H9 (cell line): Measurements from ENCODE around the gene CRIP2. TPM values are rescaled to one million over a fixed set of nuclear protein-coding genes. Genes with fewer than 3 reads are reported as not detected.

Experiments
- DNase-seq: peaks from one replicate; pipeline ENCODE4 v3.0.0-alpha.2; 2017
- H2AFZ ChIP-seq: one replicate; pipeline ENCODE4 v1.6.1; 2013; ENCODE audit warnings: mild to moderate bottlenecking, low read length, control low read depth, moderate library complexity
- H2AK5ac ChIP-seq: 2 replicates; pipeline ENCODE4 v1.6.1; 2013; ENCODE audit warnings: low read length, control low read depth, mixed read lengths; ENCODE audit not compliant: insufficient read length
- H2BK120ac ChIP-seq: one replicate; pipeline ENCODE4 v1.6.1; 2013; ENCODE audit warnings: low read depth, mild to moderate bottlenecking, low read length, control low read depth, inconsistent platforms; ENCODE audit not compliant: poor library complexity, severe bottlenecking
- H2BK12ac ChIP-seq: 2 replicates; pipeline ENCODE4 v1.6.1; 2013; ENCODE audit warnings: low read length, control low read depth, mixed read lengths, low read depth; ENCODE audit not compliant: insufficient read length
- H2BK15ac ChIP-seq: 2 replicates; pipeline ENCODE4 v1.6.1; 2013; ENCODE audit warnings: low read depth, low read length, control low read depth
- H2BK20ac ChIP-seq: one replicate; pipeline ENCODE4 v1.6.1; 2013; ENCODE audit warnings: low read depth, mild to moderate bottlenecking, low read length, control low read depth, inconsistent platforms; ENCODE audit not compliant: poor library complexity, severe bottlenecking
- H2BK5ac ChIP-seq: 2 replicates; pipeline ENCODE4 v1.6.1; 2013; ENCODE audit warnings: low read length, control low read depth, mixed read lengths; ENCODE audit not compliant: insufficient read length
- H3K14ac ChIP-seq: 2 replicates; pipeline ENCODE4 v1.6.1; 2013; ENCODE audit warnings: low read length, control low read depth; ENCODE audit not compliant: insufficient read depth
- H3K18ac ChIP-seq: 2 replicates; pipeline ENCODE4 v1.6.1; 2013; ENCODE audit warnings: low read depth, mild to moderate bottlenecking, mixed read lengths, low read length, control low read depth; ENCODE audit not compliant: insufficient read length
- H3K23ac ChIP-seq: 2 replicates; pipeline ENCODE4 v1.6.1; 2013; ENCODE audit warnings: low read length, control low read depth, mixed read lengths, low read depth; ENCODE audit not compliant: insufficient read length
- H3K23me2 ChIP-seq: 2 replicates; pipeline ENCODE4 v1.6.1; 2013; ENCODE audit warnings: low read depth, mild to moderate bottlenecking, mixed read lengths, low read length, control low read depth; ENCODE audit not compliant: insufficient read length, poor library complexity, severe bottlenecking
- H3K27ac ChIP-seq: 2 replicates; pipeline ENCODE4 v1.5.1; 2013; ENCODE audit warnings: low read length, control low read depth, mixed read lengths, low read depth; ENCODE audit not compliant: insufficient read length
- H3K27me3 ChIP-seq: 2 replicates; pipeline ENCODE4 v1.6.1; 2013; ENCODE audit warnings: low read length, control low read depth, inconsistent platforms; ENCODE audit not compliant: insufficient read depth
- H3K4ac ChIP-seq: 2 replicates; pipeline ENCODE4 v1.6.1; 2013; ENCODE audit warnings: low read depth, mild to moderate bottlenecking, control low read depth, inconsistent platforms, low read length, moderate library complexity
- H3K4me1 ChIP-seq: 2 replicates; pipeline ENCODE4 v1.6.1; 2013; ENCODE audit warnings: low read length, control low read depth, inconsistent platforms; ENCODE audit not compliant: insufficient read depth
- H3K4me2 ChIP-seq: 2 replicates; pipeline ENCODE4 v1.6.1; 2013; ENCODE audit warnings: low read length, control low read depth, mixed read lengths; ENCODE audit not compliant: insufficient read length, insufficient read depth
- H3K56ac ChIP-seq: 2 replicates; pipeline ENCODE4 v1.6.1; 2013; ENCODE audit warnings: low read depth, mild to moderate bottlenecking, mixed read lengths, low read length, control low read depth; ENCODE audit not compliant: insufficient read length
- H3K79me1 ChIP-seq: 2 replicates; pipeline ENCODE4 v1.6.1; 2013; ENCODE audit warnings: low read depth, mild to moderate bottlenecking, moderate library complexity, low read length, control low read depth, inconsistent platforms; ENCODE audit not compliant: insufficient read depth, poor library complexity, severe bottlenecking
- H3K79me2 ChIP-seq: 2 replicates; pipeline ENCODE4 v1.6.1; 2013; ENCODE audit warnings: low read length, control low read depth, inconsistent platforms; ENCODE audit not compliant: insufficient read depth
- H3K9ac ChIP-seq: 2 replicates; pipeline ENCODE4 v1.6.1; 2013; ENCODE audit warnings: low read length, control low read depth, mixed read lengths; ENCODE audit not compliant: insufficient read length; ENCODE audit errors: extremely low read depth
- H3K9me3 ChIP-seq: one replicate; pipeline ENCODE4 v1.6.1; 2013; ENCODE audit warnings: low read depth, low read length, inconsistent platforms; ENCODE audit not compliant: control insufficient read depth
- H3T11ph ChIP-seq: one replicate; pipeline ENCODE4 v1.6.1; 2013; ENCODE audit warnings: mild to moderate bottlenecking, low read length, control low read depth, inconsistent platforms
- H4K20me1 ChIP-seq: one replicate; pipeline ENCODE4 v1.6.1; 2013; ENCODE audit not compliant: control insufficient read depth, insufficient read length, insufficient read depth
- H4K5ac ChIP-seq: 2 replicates; pipeline ENCODE4 v1.6.1; 2013; ENCODE audit warnings: low read depth, mild to moderate bottlenecking, mixed read lengths, low read length, control low read depth; ENCODE audit not compliant: insufficient read length
- H4K8ac ChIP-seq: replicated peaks from 2 replicates; pipeline ENCODE4 v1.6.1; 2013; ENCODE audit warnings: low read length, control low read depth, mixed read lengths, low read depth; ENCODE audit not compliant: insufficient read length
- H4K91ac ChIP-seq: 2 replicates; pipeline ENCODE4 v1.6.1; 2013; ENCODE audit warnings: low read depth, mild to moderate bottlenecking, moderate library complexity, mixed read lengths, low read length, control low read depth; ENCODE audit not compliant: insufficient read length
- H3K27ac Mint-ChIP-seq, 3 experiments: 2 replicates in 2 of 3; 3 replicates in 1 of 3; pipeline ENCODE4 v1.8.0; 2020 to 2021; ENCODE audit warnings: mixed read lengths in 3 of 3, mild to moderate bottlenecking in 1 of 3, moderate library complexity in 1 of 3
- H3K27me3 Mint-ChIP-seq: 2 replicates; pipeline ENCODE4 v1.8.0; 2021; ENCODE audit warnings: low read depth, mild to moderate bottlenecking, moderate library complexity, mixed read lengths
- H3K36me3 Mint-ChIP-seq, 3 experiments: 2 replicates in 2 of 3; 3 replicates in 1 of 3; pipeline ENCODE4 v1.8.0; 2020 to 2021; ENCODE audit warnings: low read depth in 3 of 3, mixed read lengths in 3 of 3; ENCODE audit not compliant: insufficient read depth in 1 of 3
- H3K4me1 Mint-ChIP-seq, 2 experiments: 2 replicates each; pipeline ENCODE4 v1.8.0; 2020; ENCODE audit warnings: mixed read lengths in 2 of 2
- H3K4me3 Mint-ChIP-seq, 2 experiments: 2 replicates in 1 of 2; 3 replicates in 1 of 2; pipeline ENCODE4 v1.8.0; 2020 to 2021; ENCODE audit warnings: mild to moderate bottlenecking in 2 of 2, mixed read lengths in 2 of 2, moderate library complexity in 1 of 2
- H3K9me3 Mint-ChIP-seq, 2 experiments: 2 replicates in 1 of 2; 3 replicates in 1 of 2; pipeline ENCODE4 v1.8.0; 2020; ENCODE audit warnings: mild to moderate bottlenecking in 2 of 2, mixed read lengths in 2 of 2, moderate library complexity in 1 of 2
- CTCF ChIP-seq: fragments of 200-600 bp; sonication (generic); conservative IDR thresholded peaks from 3 replicates; pipeline ENCODE4 v1.8.0; 2021; ENCODE audit warnings: antibody characterized with exemption, mild to moderate bottlenecking
- WGBS: extraction: QIAGEN DNeasy Blood & Tissue Kit; methylation state at CpG from one replicate; pipeline ENCODE4 v1.1.7; 2013; ENCODE audit warnings: missing lambda C conversion rate, low lambda C conversion rate, mixed read lengths; ENCODE audit not compliant: insufficient read length; ENCODE audit errors: extremely low coverage; 5-methylcytosine and 5-hydroxymethylcytosine counted together
- total RNA-seq: library from RNA; stranded (reverse); gene quantifications from 2 replicates; pipeline ENCODE4 v1.2.1, GENCODE V29; 2021

CRIP2 gene
- total RNA-seq, 1 experiment from 2014 or later, result 5.7 TPM

GRCh38 chr14:105497671-105498429 is 23.2 kb downstream of the CRIP2 start:
- H3K9me3 ChIP-seq, result no peaks in the 10 kb centered on the region
- H2BK20ac ChIP-seq, result no peak overlapping the region
- Mint-ChIP-seq H3K36me3 (peaks cover 0 to 5% (median 0%) of the 10 kb centered on the region in 3 experiments; a peak in 2 of 7 replicates), H3K27ac (no peak overlapping the region), H3K4me1 (peaks cover 0 to 4% of the 10 kb centered on the region in 2 experiments; a peak in 2 of 4 replicates), H3K27me3 (no peaks in the 10 kb centered on the region), H3K9me3 (no peaks in the 10 kb centered on the region; a peak in 1 of 5 replicates), H3K4me3 (no peak overlapping the region)
- H4K20me1 ChIP-seq, result no peaks in the 10 kb centered on the region
- WGBS, result no CpG with 5 or more reads among the region's 31 CpGs
- no peak overlapping the region for H3K56ac ChIP-seq
- no peak overlapping the region for H3K9ac ChIP-seq
- no peak overlapping the region for H3K23ac ChIP-seq
- TF ChIP-seq CTCF, result no peak
- no peaks in the 10 kb centered on the region for H3K79me1 ChIP-seq
- no peak overlapping the region for H2AFZ ChIP-seq
- no peak overlapping the region for H4K5ac ChIP-seq
- no peak overlapping the region for H2BK12ac ChIP-seq
- no peak overlapping the region for H2AK5ac ChIP-seq
- H4K91ac ChIP-seq, result no peak overlapping the region
- H3K4me1 ChIP-seq, result no peaks in the 10 kb centered on the region
- H3K27me3 ChIP-seq, result no peaks in the 10 kb centered on the region
- no peak overlapping the region for H3K4ac ChIP-seq
- H4K8ac ChIP-seq, result no peak overlapping the region
- no peak overlapping the region for H2BK120ac ChIP-seq
- no peak overlapping the region; the same call in 1 of the 2 replicates for H3K14ac ChIP-seq
- peak; percentile 26 for DNase-seq
- no peak overlapping the region for H3K18ac ChIP-seq
- H2BK5ac ChIP-seq, result no peak overlapping the region
- peaks cover 2% of the 10 kb centered on the region for H3K23me2 ChIP-seq
- H3K4me2 ChIP-seq, result no peak overlapping the region
- H3T11ph ChIP-seq, result no peak overlapping the region
- no peak overlapping the region for H2BK15ac ChIP-seq
- no peak overlapping the region for H3K27ac ChIP-seq
- no peaks in the 10 kb centered on the region for H3K79me2 ChIP-seq
